GM19035 (cell line): ENCODE results near the gene SNRPD1.
"Not testable (repeated sequence)": the region's sequence is repeated elsewhere in the genome, so short reads cannot be mapped to it uniquely, and the experiment has no call there.

Experiments used
- ATAC-seq: cut with Tn5 transposase; IDR thresholded peaks from one replicate; pipeline ENCODE4 v1.9.1; 2021; ENCODE audit not compliant: unreplicated experiment

Gene SNRPD1

DNA sequence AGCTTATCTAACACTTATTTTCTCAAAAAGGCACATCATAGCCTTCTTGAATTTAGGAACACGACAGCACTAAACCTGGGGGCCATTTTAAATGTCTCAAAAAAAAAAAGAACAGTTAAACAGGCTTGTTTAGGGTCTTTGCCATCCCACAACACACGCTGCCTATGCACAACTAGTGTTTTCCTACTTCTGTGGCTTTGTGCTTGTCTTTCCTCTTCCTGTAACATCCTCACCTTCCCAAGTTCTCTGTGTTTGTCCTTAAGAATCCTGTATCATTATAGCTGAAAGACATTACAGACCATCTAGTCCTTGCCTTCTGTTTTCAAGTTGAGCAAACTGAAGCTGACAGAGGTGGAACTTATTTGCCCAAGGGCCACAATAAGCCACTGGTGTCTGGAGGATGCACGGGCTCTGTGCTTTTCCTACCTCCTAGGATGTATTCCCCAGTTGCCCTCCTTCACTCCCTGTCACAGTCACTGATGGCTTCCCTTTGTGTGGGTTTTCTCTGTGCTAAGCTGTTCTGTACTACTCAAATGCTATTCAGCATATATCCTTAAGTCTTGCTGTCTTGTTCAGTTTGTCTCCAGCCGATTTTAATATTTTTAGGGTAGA lies 22.6 kb downstream of the SNRPD1 start:
- no peak for ATAC-seq

DNA sequence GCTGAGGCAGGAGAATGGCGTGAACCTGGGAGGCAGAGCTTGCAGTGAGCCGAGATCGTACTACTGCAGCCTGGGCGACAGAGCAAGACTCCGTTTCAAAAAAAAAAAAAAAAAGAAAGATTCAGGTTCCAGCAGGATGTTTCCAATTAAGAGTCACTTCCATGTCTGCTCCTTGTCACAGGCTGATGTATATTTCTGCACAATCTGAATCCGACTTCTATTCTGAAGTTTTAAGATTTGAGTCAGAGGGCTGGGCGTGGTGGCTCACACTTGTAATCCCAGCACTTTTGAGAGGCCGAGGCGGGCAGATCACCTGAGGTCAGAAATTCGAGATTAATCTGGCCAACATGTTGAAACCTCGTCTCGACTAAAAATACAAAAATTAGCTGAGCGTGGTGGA lies 24.7 kb downstream of the SNRPD1 start:
- no peak for ATAC-seq

GRCh38 chr18:21638822-21639221 lies 26.7 kb downstream of the SNRPD1 start:
- ATAC-seq, result no peak

GRCh38 chr18:21640375-21640774 lies 28.3 kb downstream of the SNRPD1 start:
- not testable (repeated sequence) for ATAC-seq

DNA sequence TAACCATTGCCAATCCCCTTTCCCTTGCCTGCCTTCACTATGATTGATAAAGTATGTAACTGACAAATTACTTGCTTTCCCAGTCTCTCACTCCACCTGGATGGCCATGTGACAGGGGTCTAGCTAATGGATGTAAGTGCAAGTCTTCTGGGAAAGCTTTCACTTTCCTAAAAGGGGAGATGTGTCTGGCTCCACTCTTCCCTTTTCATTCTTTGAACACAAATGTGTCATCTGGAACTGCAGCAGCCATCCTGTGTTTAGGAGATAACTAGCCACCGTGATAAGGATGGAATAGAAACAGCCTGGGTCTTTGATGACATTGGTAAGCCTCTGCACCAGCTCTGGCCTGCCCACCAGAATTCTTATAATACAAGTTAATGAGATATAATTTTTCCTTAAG lies 38.2 kb downstream of the SNRPD1 start:
- no peak for ATAC-seq

DNA sequence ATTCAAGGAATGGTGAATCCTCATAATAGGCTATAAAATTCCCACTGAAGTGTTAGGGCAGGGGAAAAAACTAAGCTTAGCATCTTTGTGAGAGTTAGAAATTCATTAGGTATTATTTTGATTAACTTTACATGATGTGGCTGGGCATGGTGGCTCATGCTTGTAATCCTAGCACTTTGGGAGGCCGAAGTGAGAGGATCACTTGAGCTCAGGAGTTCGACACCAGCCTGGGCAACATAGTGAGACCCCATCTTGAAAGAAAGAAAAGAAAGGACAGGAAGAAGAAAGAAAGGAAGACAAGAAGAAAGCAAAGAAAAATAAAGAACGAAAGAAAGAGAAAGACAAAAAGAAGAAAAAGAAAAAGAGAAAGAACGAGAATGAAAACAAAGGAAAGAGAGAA lies 40.0 kb downstream of the SNRPD1 start:
- no peak for ATAC-seq

DNA sequence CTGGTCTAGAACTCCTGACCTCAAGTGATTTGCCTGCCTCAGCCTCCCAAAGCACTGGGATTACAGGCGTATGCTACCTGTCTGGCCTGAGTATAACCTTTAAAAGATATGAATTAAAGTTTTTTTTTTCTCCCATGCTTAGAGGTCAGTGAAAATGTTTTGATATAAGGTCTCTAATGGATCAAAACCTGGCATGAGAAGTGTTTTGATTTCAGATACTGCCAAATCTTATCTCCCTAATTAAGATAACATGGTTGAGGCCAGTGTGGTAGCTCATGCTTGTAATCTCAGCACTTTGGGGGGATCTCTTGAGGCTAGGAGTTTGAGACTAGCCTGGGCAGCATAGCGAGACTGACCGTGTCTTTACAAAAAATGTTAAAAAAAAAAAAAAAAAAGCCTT lies 41.2 kb downstream of the SNRPD1 start:
- ATAC-seq, result no peak

DNA sequence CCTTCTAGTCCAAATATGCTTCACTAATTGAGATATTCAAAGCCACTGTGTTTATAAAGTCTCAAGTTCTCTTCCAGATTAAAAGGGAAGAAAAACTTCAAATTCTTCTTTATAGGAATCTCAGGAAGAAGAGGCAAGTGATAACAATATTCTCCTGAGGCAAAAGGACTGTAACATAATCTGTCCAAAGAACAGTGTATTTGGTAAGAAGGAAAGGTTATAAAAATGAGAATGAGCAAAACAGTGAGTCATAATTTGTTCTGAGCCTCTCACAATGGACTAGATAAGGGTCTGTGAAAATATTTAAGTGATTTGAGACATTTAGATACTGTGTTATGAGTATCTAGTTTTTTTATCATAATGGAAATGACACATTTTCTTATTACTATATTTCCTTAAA lies 44.3 kb downstream of the SNRPD1 start:
- no peak for ATAC-seq

GRCh38 chr18:21660078-21660477 lies 48.0 kb downstream of the SNRPD1 start:
- no peak for ATAC-seq

DNA sequence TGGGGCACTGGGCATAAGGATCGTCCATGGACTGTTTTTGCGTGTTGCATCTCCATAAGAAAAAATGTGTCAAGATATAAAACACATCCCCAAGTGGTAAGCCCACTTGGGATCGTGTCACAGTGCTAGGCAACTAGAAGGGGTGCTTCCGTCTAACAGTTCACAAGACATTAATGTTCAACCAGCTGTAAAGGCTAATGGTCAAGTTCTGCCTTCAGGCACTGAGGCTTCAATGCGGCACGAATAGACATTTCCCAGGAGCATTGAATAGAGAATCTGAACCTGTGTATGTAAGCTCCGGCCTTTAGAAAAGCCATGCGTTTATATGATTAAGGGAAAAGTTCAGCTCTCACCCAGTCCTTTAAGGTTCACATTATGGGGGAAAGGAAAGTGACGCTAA lies 50.5 kb downstream of the SNRPD1 start:
- no peak for ATAC-seq

DNA sequence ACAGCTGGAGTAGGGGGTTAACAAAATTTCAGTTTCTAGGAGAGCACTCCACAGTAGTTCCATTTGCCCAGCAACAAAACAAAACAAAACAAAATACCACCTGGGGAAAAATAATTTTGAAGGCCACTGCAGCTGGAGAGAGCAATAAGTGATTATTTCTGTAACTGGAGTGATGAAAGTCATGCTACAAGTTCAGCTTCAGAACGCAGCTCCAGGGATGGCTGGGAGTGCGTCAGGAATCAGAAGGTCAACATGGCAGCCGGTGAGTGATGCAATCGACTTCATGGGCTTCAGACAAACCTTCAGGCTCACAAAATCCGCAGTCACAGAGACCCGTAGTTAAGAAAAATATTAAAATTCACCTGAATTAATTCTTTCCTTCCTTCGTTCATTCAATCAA lies 51.5 kb downstream of the SNRPD1 start:
- no peak for ATAC-seq

- no peak for ATAC-seq
These were observed 52.0 kb downstream of the SNRPD1 start for GRCh38 chr18:21664069-21664468.

GRCh38 chr18:21669736-21670285 lies 57.7 kb downstream of the SNRPD1 start:
- no peak for ATAC-seq

- no peak for ATAC-seq
These were observed 60.6 kb downstream of the SNRPD1 start for GRCh38 chr18:21672521-21673267.

DNA sequence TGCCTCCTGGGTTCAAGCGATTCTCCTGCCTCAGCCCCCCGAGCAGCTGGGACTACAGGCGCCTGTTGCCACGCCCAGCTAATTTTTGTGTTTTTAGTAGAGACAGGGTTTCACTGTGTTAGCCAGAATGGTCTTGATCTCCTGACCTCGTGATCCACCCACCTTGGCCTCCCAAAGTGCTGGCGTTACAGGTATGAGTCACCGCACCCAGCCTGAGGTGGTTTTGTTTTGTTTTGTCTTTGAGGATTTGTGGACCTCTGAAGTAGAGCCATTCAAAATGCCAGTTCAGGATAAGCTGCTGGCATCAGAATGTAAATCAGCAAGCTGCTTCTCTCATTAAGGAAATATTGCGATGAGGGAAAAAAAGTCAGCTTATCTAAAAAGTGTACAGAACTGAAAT lies 63.2 kb downstream of the SNRPD1 start:
- ATAC-seq, result not testable (repeated sequence)

GRCh38 chr18:21678859-21679258 lies 66.7 kb downstream of the SNRPD1 start:
- no peak for ATAC-seq

- no peak for ATAC-seq
These were observed 68.0 kb downstream of the SNRPD1 start for GRCh38 chr18:21680161-21680560.

GRCh38 chr18:21682371-21683051 lies 70.4 kb downstream of the SNRPD1 start:
- peak; percentile 46 for ATAC-seq
